Mammary epithelial cell (primary cell): ENCODE results near the gene CD151.

ENCODE experiments used
- CTCF ChIP-seq, 2 donors: IDR thresholded peaks in 1 of 2; conservative IDR thresholded peaks in 1 of 2; 2 replicates each; pipeline ENCODE4 v1.5.1; 2011 to 2012; ENCODE audit warnings: inconsistent platforms in 2 of 2, low read length in 2 of 2, mild to moderate bottlenecking in 2 of 2, control low read depth in 1 of 2, low read depth in 1 of 2; ENCODE audit not compliant: insufficient read depth in 1 of 2; ENCODE audit errors: extremely low read depth in 1 of 2
- EZH2 ChIP-seq: IDR thresholded peaks from 2 replicates; pipeline ENCODE4 v1.6.1; 2012; ENCODE audit warnings: low read length, inconsistent platforms, borderline replicate concordance

- TF ChIP-seq CTCF (conservative IDR thresholded peaks at IDR 0.05 in 1 of 2, IDR thresholded peaks at IDR 0.05 in 1 of 2; ENCODE audit: extremely low read depth in 1 of 2, insufficient read depth in 1 of 2, low read depth in 1 of 2, low read length in 2 of 2) (no peak), EZH2 (no peak)
Observed at GRCh38 chr11:824292-824880, 8.4 kb upstream of the CD151 start.
